ENCODE results near the gene HHIPL1. TPM values are rescaled to one million over a fixed set of nuclear protein-coding genes. Genes with fewer than 3 reads are reported as not detected.

The HHIPL1 gene
- total RNA-seq, 1 experiment from 2014 or later: 2.1 TPM

GRCh38 chr14:99696929-99697328 is 52.0 kb downstream of the HHIPL1 start:
- no peak overlapping the region for H3K27ac ChIP-seq (ENCODE audit: low read length)
- no peak for TF ChIP-seq REST (IDR thresholded peaks at IDR 0.05; ENCODE audit: insufficient read depth in 1 of 2, low read depth in 2 of 2, low read length in 1 of 2)
- TF ChIP-seq CTCF (IDR thresholded peaks at IDR 0.05): no peak
- TF ChIP-seq TCF7L2 (IDR thresholded peaks at IDR 0.05; ENCODE audit: low read depth, low read length): no peak
- no peak for TF ChIP-seq SIN3A (IDR thresholded peaks at IDR 0.05; ENCODE audit: borderline replicate concordance, insufficient read depth, low read depth, low read length)
- TF ChIP-seq POLR2AphosphoS5 (IDR thresholded peaks at IDR 0.05; ENCODE audit: low read depth, low read length): no peak
- H3K4me3 ChIP-seq (ENCODE audit: low read depth in 2 of 2, low read length in 2 of 2): no peak overlapping the region
- no peaks in the 10 kb centered on the region for H3K27me3 ChIP-seq (ENCODE audit: control insufficient read depth, insufficient read depth, low read length)
- DNase-seq (ENCODE audit: low read depth, low spot score): no peak
- H3K4me1 ChIP-seq (ENCODE audit: control insufficient read depth, insufficient read depth, low read length): no peaks in the 10 kb centered on the region
- intact Hi-C loops (cut with micrococcal nuclease; ENCODE audit: unreplicated experiment) (no loop called here), in situ Hi-C loops (cut with HindIII; ENCODE audit: low pct_unique_long_range_greater_than_20kb, low sequenced_read_pairs) (no loop called here)
- ChIA-PET POLR2A (no interaction called here), CTCF (no interaction called here)
- BruUV-seq (replicated peaks): no TSS peak
- ATAC-seq: no peak
- H3K9me3 ChIP-seq (ENCODE audit: control insufficient read depth, insufficient read depth, low read depth, low read length): no peaks in the 10 kb centered on the region
- no peaks in the 10 kb centered on the region for H3K36me3 ChIP-seq (ENCODE audit: control insufficient read depth, insufficient read depth, low read length)

GRCh38 chr14:99698236-99698635 is 53.3 kb downstream of the HHIPL1 start:
- CTCF ChIA-PET: no interaction called here
- POLR2A ChIA-PET: no interaction called here
- no TSS peak for BruUV-seq (replicated peaks)
- H3K9me3 ChIP-seq (ENCODE audit: control insufficient read depth, insufficient read depth, low read depth, low read length): no peaks in the 10 kb centered on the region
- no peaks in the 10 kb centered on the region for H3K27me3 ChIP-seq (ENCODE audit: control insufficient read depth, insufficient read depth, low read length)
- no peaks in the 10 kb centered on the region for H3K4me1 ChIP-seq (ENCODE audit: control insufficient read depth, insufficient read depth, low read length)
- intact Hi-C loops (cut with micrococcal nuclease; ENCODE audit: unreplicated experiment): no loop called here
- no peak overlapping the region for H3K27ac ChIP-seq (ENCODE audit: low read length)
- DNase-seq (ENCODE audit: low read depth, low spot score) (no peak), ATAC-seq (no peak)
- in situ Hi-C loops (cut with HindIII; ENCODE audit: low pct_unique_long_range_greater_than_20kb, low sequenced_read_pairs): no loop called here
- H3K4me3 ChIP-seq (ENCODE audit: low read depth in 2 of 2, low read length in 2 of 2): no peak overlapping the region
- H3K36me3 ChIP-seq (ENCODE audit: control insufficient read depth, insufficient read depth, low read length): no peaks in the 10 kb centered on the region
- TF ChIP-seq TCF7L2 (IDR thresholded peaks at IDR 0.05; ENCODE audit: low read depth, low read length) (no peak), CTCF (IDR thresholded peaks at IDR 0.05) (no peak), REST (IDR thresholded peaks at IDR 0.05; ENCODE audit: insufficient read depth in 1 of 2, low read depth in 2 of 2, low read length in 1 of 2) (no peak), SIN3A (IDR thresholded peaks at IDR 0.05; ENCODE audit: borderline replicate concordance, insufficient read depth, low read depth, low read length) (no peak), POLR2AphosphoS5 (IDR thresholded peaks at IDR 0.05; ENCODE audit: low read depth, low read length) (no peak)
